Heart left ventricle (tissue), 16 donors: ENCODE results near the gene LRRC36. TPM values are rescaled to one million over a fixed set of nuclear protein-coding genes. Genes with fewer than 3 reads are reported as not detected.

Experiments
- ATAC-seq, 4 donors: fragments of 200-7000 bp; cut with Tn5 transposase; one replicate each; pipeline ENCODE4 v1.9.1; 2020 to 2022; ENCODE audit warnings: moderate library complexity in 4 of 4, mild to moderate bottlenecking in 3 of 4, moderate number of reproducible peaks in 1 of 4
- DNase-seq, 5 donors: peaks; one replicate each; pipeline ENCODE4 v3.0.0-alpha.2; 2020
- H3K27ac ChIP-seq, 12 donors: fragments of 200-600 bp; sonication (generic) in 4 of 12; one replicate each; pipeline versions ENCODE4 v1.5.0 to v1.8.0; 2016 to 2022; ENCODE audit warnings: mild to moderate bottlenecking in 2 of 12
- H3K27me3 ChIP-seq, 9 donors: fragments of 200-600 bp; sonication (generic) in 2 of 9; one replicate each; pipeline versions ENCODE4 v1.5.1 to v1.8.0; 2016 to 2022; ENCODE audit warnings: mild to moderate bottlenecking in 3 of 9
- H3K36me3 ChIP-seq, 9 donors: fragments of 200-600 bp; sonication (generic) in 2 of 9; one replicate each; pipeline versions ENCODE4 v1.5.0 to v1.8.0; 2018 to 2022; ENCODE audit warnings: mild to moderate bottlenecking in 2 of 9
- H3K4me1 ChIP-seq, 12 donors: fragments of 200-600 bp; sonication (generic) in 4 of 12; one replicate each; pipeline versions ENCODE4 v1.5.0 to v1.8.0; 2016 to 2022; ENCODE audit warnings: mild to moderate bottlenecking in 3 of 12
- H3K4me3 ChIP-seq, 12 donors: fragments of 200-600 bp; sonication (generic) in 4 of 12; one replicate each; pipeline versions ENCODE4 v1.5.0 to v1.8.0; 2017 to 2022; ENCODE audit warnings: mild to moderate bottlenecking in 9 of 12, moderate library complexity in 4 of 12
- H3K9me3 ChIP-seq, 12 donors: fragments of 200-600 bp; sonication (generic) in 4 of 12; one replicate each; pipeline versions ENCODE4 v1.5.0 to v1.8.0; 2016 to 2022; ENCODE audit warnings: mild to moderate bottlenecking in 1 of 12
- CTCF ChIP-seq, 12 donors: fragments of 200-600 bp; sonication (generic) in 4 of 12; IDR thresholded peaks; one replicate each; pipeline versions ENCODE4 v1.5.0 to v1.8.0; 2018 to 2022; ENCODE audit warnings: antibody characterized with exemption in 12 of 12, mild to moderate bottlenecking in 5 of 12
- POLR2A ChIP-seq, 2 donors: fragments of 450-650 bp; IDR thresholded peaks; one replicate each; pipeline ENCODE4 v1.6.1; 2017; ENCODE audit warnings: antibody characterized with exemption in 2 of 2, mild to moderate bottlenecking in 2 of 2, moderate library complexity in 2 of 2
- WGBS, 4 donors: extraction: QIAGEN DNeasy Blood & Tissue Kit in 2 of 4; methylation state at CpG; one replicate each; pipeline versions ENCODE4 v1.1.5 to v1.1.7; 2013 to 2018; 5-methylcytosine and 5-hydroxymethylcytosine counted together
- intact Hi-C, 10 donors: fragments of 100-400 bp; cut with DNase I; formaldehyde crosslinking; loops; one replicate each; pipeline versions ENCODE4 v1.11.1 to v1.14.2; 2022
- polyA plus RNA-seq, 2 donors: library from polyadenylated mRNA; stranded (reverse); fragments of 200-250 nt; gene quantifications; one replicate each; pipeline ENCODE4 v1.2.3, GENCODE V29; 2013
- total RNA-seq, 9 donors: library from RNA; depleted of rRNA in 2 of 9; stranded (reverse); fragments of >200 nt in 2 of 9; fragmentation: NEBNext Ultra II Directional in 3 of 9; extraction: Animal tissue kit (Norgen Biotek cat#: 25700) in 3 of 9; gene quantifications; one replicate each; pipeline versions ENCODE4 v1.1.0 to v1.2.4, GENCODE V29; 2016 to 2023
- donor health status: ischemic (EF 13 %, LVEDD 7.1; RV severe dilation, severe dysfunction).
- donor health status: healthy with polysubstance abuse.
- donor health status: DM: no; HTN: yes; CAD: no.
- donor health status: DM: no; HTN: no; CAD: no.
- donor health status: ischemic (EF 25% LVEDD 6.9; RV normal size, moderate dysfunction).
- donor health status: ischemic (EF 25% LVEDD 5.7; RV mildly dilated, moderate dysfunction).
- donor health status: healthy.
- donor health status: DM: yes; HTN: yes; CAD: no.
- donor health status: ischemic (EF 35%, LVEDD 5.7; RV mildly dilated, moderate dysfunction).
- donor health status: nonischemic (EF 11% LVEDD 7.7; RV severe dilation, severe dysfunction).
- donor health status: DM: yes; HTN: yes; CAD: no.
- donor health status: PGD.
- donor health status: ischemic (EF 29% LVEDD 5.4; RV normal size, mild dysfunction).
- donor health status: nonischemic (EF 23%, LVEDD 6.1; RV moderate dilation, normal function).

The LRRC36 gene
- total and polyA plus RNA-seq, 11 donors = 0.15 to 0.42 (median 0.27) TPM; not detected in 8

GRCh38 chr16:67419931-67420330 lies 93.3 kb downstream of the LRRC36 start:
- no peak overlapping the region for H3K27ac ChIP-seq
- DNase-seq = no peak
- no peaks in the 10 kb centered on the region for H3K9me3 ChIP-seq
- no peak for TF ChIP-seq CTCF (IDR thresholded peaks at IDR 0.05)
- TF ChIP-seq POLR2A (IDR thresholded peaks at IDR 0.05) = no peak
- H3K27me3 ChIP-seq = peaks cover 0 to 5% (median 0%) of the 10 kb centered on the region in 9 donors
- intact Hi-C loops = loop anchor here in 3 of 10 donors (5.0 to 10.0 kb wide), 3 partner anchors 48 to 158 kb away; no protein-coding TSS in a partner anchor
- no peak overlapping the region for H3K4me3 ChIP-seq
- H3K4me1 ChIP-seq = peaks cover 0 to 19% (median 11%) of the 10 kb centered on the region in 12 donors
- no peak for ATAC-seq
- H3K36me3 ChIP-seq = no peaks in the 10 kb centered on the region
- WGBS, 4 donors = 82 to 87% (median 84%) methylated on average over 3 of the region's 3 CpGs

GRCh38 chr16:67421030-67421429 lies 94.4 kb downstream of the LRRC36 start:
- Histone ChIP-seq H3K27me3 (peaks cover 0 to 11% (median 0%) of the 10 kb centered on the region in 9 donors), H3K9me3 (no peaks in the 10 kb centered on the region), H3K4me3 (no peak overlapping the region), H3K4me1 (peaks cover 0 to 9% (median 5%) of the 10 kb centered on the region in 12 donors), H3K27ac (no peak overlapping the region), H3K36me3 (no peaks in the 10 kb centered on the region)
- no peak for TF ChIP-seq POLR2A (IDR thresholded peaks at IDR 0.05)
- TF ChIP-seq CTCF (IDR thresholded peaks at IDR 0.05) = no peak
- WGBS, 4 donors = 71 to 78% (median 73%) methylated on average over 4 of the region's 4 CpGs
- intact Hi-C loops = loop anchor here in 1 of 10 donors (10.0 kb wide), 1 partner anchor 94 kb away; no protein-coding TSS in a partner anchor
- ATAC-seq (no peak), DNase-seq (peak in 1 of 5 donors; percentile 6)

GRCh38 chr16:67423015-67423414 lies 96.4 kb downstream of the LRRC36 start:
- 85 to 94% (median 88%) methylated on average over 5 of the region's 5 CpGs for WGBS, 4 donors
- peaks cover 0 to 16% (median 0%) of the 10 kb centered on the region in 12 donors for H3K4me1 ChIP-seq
- no peak overlapping the region for H3K27ac ChIP-seq
- H3K36me3 ChIP-seq = no peaks in the 10 kb centered on the region
- H3K9me3 ChIP-seq = no peaks in the 10 kb centered on the region
- H3K4me3 ChIP-seq = no peak overlapping the region
- DNase-seq (no peak), ATAC-seq (no peak)
- intact Hi-C loops = loop anchor here in 1 of 10 donors (10.0 kb wide), 1 partner anchor 92 kb away; no protein-coding TSS in a partner anchor
- H3K27me3 ChIP-seq = peaks cover 0 to 21% (median 0%) of the 10 kb centered on the region in 9 donors
- TF ChIP-seq POLR2A (IDR thresholded peaks at IDR 0.05) (no peak), CTCF (IDR thresholded peaks at IDR 0.05) (no peak)

GRCh38 chr16:67423611-67424260 lies 97.1 kb downstream of the LRRC36 start:
- peaks cover 0 to 21% (median 0%) of the 10 kb centered on the region in 9 donors for H3K27me3 ChIP-seq
- H3K4me1 ChIP-seq = peaks cover 0 to 24% (median 5%) of the 10 kb centered on the region in 12 donors
- WGBS, 4 donors = 41 to 46% (median 43%) methylated on average over 9 of the region's 9 CpGs
- no peak for TF ChIP-seq POLR2A (IDR thresholded peaks at IDR 0.05)
- TF ChIP-seq CTCF (IDR thresholded peaks at IDR 0.05) = no peak
- no peaks in the 10 kb centered on the region for H3K36me3 ChIP-seq
- no peak overlapping the region for H3K4me3 ChIP-seq
- ATAC-seq (no peak), DNase-seq (no peak)
- no peaks in the 10 kb centered on the region for H3K9me3 ChIP-seq
- H3K27ac ChIP-seq = no peak overlapping the region
- intact Hi-C loops = loop anchor here in 1 of 10 donors (10.0 kb wide), 1 partner anchor 91 kb away; no protein-coding TSS in a partner anchor
